Neural cell (in vitro differentiated cells): ENCODE measurements around the gene CRACR2B. TPM values are rescaled to one million over a fixed set of nuclear protein-coding genes. Genes with fewer than 3 reads are reported as not detected.

Source experiments
- H2AFZ ChIP-seq: fragments of 200-600, 300-800 bp; sonication (generic), shearing (Covaris generic); 2 replicates; pipeline ENCODE4 v1.6.0; 2014; ENCODE audit warnings: low read depth, mild to moderate bottlenecking, antibody characterized with exemption, low read length, moderate library complexity
- H3F3A ChIP-seq: fragments of 200-600 bp; shearing (Covaris generic); 2 replicates; pipeline ENCODE4 v1.6.1; 2016; ENCODE audit warnings: mild to moderate bottlenecking, moderate library complexity, mixed read lengths, antibody characterized with exemption, low read length; ENCODE audit not compliant: insufficient read depth, poor library complexity, severe bottlenecking
- H3K27ac ChIP-seq: fragments of 200-600, 300-800 bp; sonication (generic), shearing (Covaris generic); 2 replicates; pipeline ENCODE4 v1.5.1; 2014; ENCODE audit warnings: mild to moderate bottlenecking, low read length, moderate library complexity
- H3K27me3 ChIP-seq: fragments of 300-800, 200-600 bp; sonication (generic), shearing (Covaris generic); 2 replicates; pipeline ENCODE4 v1.6.0; 2014; ENCODE audit warnings: mild to moderate bottlenecking, low read depth, low read length, moderate library complexity; ENCODE audit not compliant: insufficient read depth
- H3K36me3 ChIP-seq: fragments of 300-800, 200-600 bp; sonication (generic), shearing (Covaris generic); 2 replicates; pipeline ENCODE4 v1.5.1; 2014; ENCODE audit warnings: mild to moderate bottlenecking, antibody characterized with exemption, low read length, moderate library complexity; ENCODE audit not compliant: insufficient read depth
- H3K4me2 ChIP-seq: fragments of 300-800, 200-600 bp; sonication (generic), shearing (Covaris generic); 2 replicates; pipeline ENCODE4 v1.6.0; 2014; ENCODE audit warnings: mild to moderate bottlenecking, low read length
- H3K4me3 ChIP-seq: fragments of 300-800, 200-600 bp; sonication (generic), shearing (Covaris generic); 2 replicates; pipeline ENCODE4 v1.5.1; 2014; ENCODE audit warnings: mild to moderate bottlenecking, low read length, moderate library complexity
- H3K79me2 ChIP-seq: fragments of 200-600 bp; shearing (Covaris generic); replicated peaks from 2 replicates; pipeline ENCODE4 v1.6.0; 2014; ENCODE audit warnings: mild to moderate bottlenecking, low read length, moderate library complexity; ENCODE audit not compliant: insufficient read depth
- H3K9ac ChIP-seq: fragments of 300-800, 200-600 bp; sonication (generic), shearing (Covaris generic); 2 replicates; pipeline ENCODE4 v1.6.1; 2016; ENCODE audit warnings: mild to moderate bottlenecking, low read length, mixed read lengths
- H3K9me2 ChIP-seq: fragments of 200-600 bp; shearing (Covaris generic); 2 replicates; pipeline ENCODE4 v1.6.1; 2016; ENCODE audit warnings: mild to moderate bottlenecking, low read length, mixed read lengths; ENCODE audit not compliant: insufficient read depth
- H3K9me3 ChIP-seq: fragments of 200-600, 300-800 bp; sonication (generic), shearing (Covaris generic); 2 replicates; pipeline ENCODE4 v1.6.1; 2016; ENCODE audit warnings: mild to moderate bottlenecking, mixed run types, low read length, moderate library complexity, mixed read lengths
- H4K20me1 ChIP-seq: fragments of 200-600 bp; shearing (Covaris generic); 2 replicates; pipeline ENCODE4 v1.6.1; 2016; ENCODE audit warnings: mild to moderate bottlenecking, mixed run types; ENCODE audit not compliant: insufficient read depth
- EP300 ChIP-seq: fragments of 450-650 bp; conservative IDR thresholded peaks from 2 replicates; pipeline ENCODE4 v1.6.1; 2014; ENCODE audit warnings: antibody characterized with exemption, mild to moderate bottlenecking, moderate library complexity; ENCODE audit not compliant: poor library complexity, severe bottlenecking
- EZH2 ChIP-seq: fragments of 200-600, 300-800 bp; shearing (Covaris generic), sonication (generic); IDR thresholded peaks from 2 replicates; pipeline ENCODE4 v1.6.1; 2014; ENCODE audit warnings: antibody characterized with exemption, low read length, borderline replicate concordance, mild to moderate bottlenecking; ENCODE audit not compliant: insufficient read depth, poor library complexity, severe bottlenecking
- MXI1 ChIP-seq: fragments of 450-650 bp; conservative IDR thresholded peaks from 2 replicates; pipeline ENCODE4 v1.6.1; 2014; ENCODE audit warnings: antibody characterized with exemption, mild to moderate bottlenecking; ENCODE audit not compliant: poor library complexity, severe bottlenecking
- POLR2AphosphoS5 ChIP-seq: IDR thresholded peaks from 2 replicates; pipeline ENCODE4 v1.6.1; 2012
- RAD21 ChIP-seq: fragments of 450-650 bp; conservative IDR thresholded peaks from 2 replicates; pipeline ENCODE4 v1.6.1; 2014; ENCODE audit warnings: antibody characterized with exemption, mild to moderate bottlenecking, moderate library complexity
- REST ChIP-seq: IDR thresholded peaks from 2 replicates; pipeline ENCODE4 v1.6.1; 2012; ENCODE audit warnings: borderline replicate concordance
- SMC3 ChIP-seq: fragments of 450-650 bp; conservative IDR thresholded peaks from 2 replicates; pipeline ENCODE4 v1.6.1; 2014; ENCODE audit warnings: antibody characterized with exemption, mild to moderate bottlenecking, moderate library complexity; ENCODE audit not compliant: poor library complexity
- TAF1 ChIP-seq: IDR thresholded peaks from 2 replicates; pipeline ENCODE4 v1.6.1; 2012; ENCODE audit warnings: low read depth
- polyA minus RNA-seq: library from RNA; depleted of rRNA, polyadenylated mRNA; stranded (reverse); fragments of >200 nt; gene quantifications from 2 replicates; pipeline ENCODE4 v1.2.3, GENCODE V29; 2014
- polyA plus RNA-seq: library from polyadenylated mRNA; depleted of rRNA; stranded (reverse); fragments of >200 nt; gene quantifications from 2 replicates; pipeline ENCODE4 v1.2.3, GENCODE V29; 2014
- TF ChIP-seq, protein P1 (sequence below): fragments of 450-650 bp; IDR thresholded peaks from 2 replicates; pipeline ENCODE4 v1.5.1; 2014; ENCODE audit warnings: antibody characterized with exemption, mild to moderate bottlenecking, moderate library complexity; ENCODE audit not compliant: poor library complexity, severe bottlenecking

CRACR2B gene
- polyA plus RNA-seq (1.2 and 6.5 TPM in 2 replicates), polyA minus RNA-seq (0.49 and 1.5 TPM in 2 replicates)

DNA sequence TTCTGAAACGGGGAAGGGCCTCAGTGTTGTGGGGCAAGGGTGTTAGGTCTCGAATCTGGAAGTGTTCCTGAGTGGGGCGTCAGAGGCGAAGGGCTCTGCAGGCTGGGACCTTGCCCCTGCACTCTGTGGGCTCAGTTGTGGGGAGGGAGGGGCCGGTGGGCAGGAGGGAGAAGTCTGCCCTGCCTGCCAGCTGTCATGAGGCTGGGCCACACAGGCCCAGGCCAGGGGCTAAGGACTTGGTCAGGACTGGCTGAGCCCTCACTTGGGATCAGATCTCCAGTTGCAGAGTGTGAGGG lies at the start of gene CRACR2B:
TSS of gene CRACR2B (plus strand) at position 23 of the 296 bp plus-strand sequence. CDS start 689 bp downstream, outside the sequence.
- H3K79me2 ChIP-seq = no peaks in the 10 kb centered on the region
- H3K27me3 ChIP-seq = peaks cover 42% of the 10 kb centered on the region
- H2AFZ ChIP-seq = no peak within 1 kb of the TSS
- H3K27ac ChIP-seq = no peak within 1 kb of the TSS
- no peaks in the 10 kb centered on the region for H4K20me1 ChIP-seq
- H3F3A ChIP-seq = no peaks in the 10 kb centered on the region
- no peaks in the 10 kb centered on the region for H3K9me3 ChIP-seq
- TF ChIP-seq SMC3 = no peak
- TF ChIP-seq, protein P1, sequence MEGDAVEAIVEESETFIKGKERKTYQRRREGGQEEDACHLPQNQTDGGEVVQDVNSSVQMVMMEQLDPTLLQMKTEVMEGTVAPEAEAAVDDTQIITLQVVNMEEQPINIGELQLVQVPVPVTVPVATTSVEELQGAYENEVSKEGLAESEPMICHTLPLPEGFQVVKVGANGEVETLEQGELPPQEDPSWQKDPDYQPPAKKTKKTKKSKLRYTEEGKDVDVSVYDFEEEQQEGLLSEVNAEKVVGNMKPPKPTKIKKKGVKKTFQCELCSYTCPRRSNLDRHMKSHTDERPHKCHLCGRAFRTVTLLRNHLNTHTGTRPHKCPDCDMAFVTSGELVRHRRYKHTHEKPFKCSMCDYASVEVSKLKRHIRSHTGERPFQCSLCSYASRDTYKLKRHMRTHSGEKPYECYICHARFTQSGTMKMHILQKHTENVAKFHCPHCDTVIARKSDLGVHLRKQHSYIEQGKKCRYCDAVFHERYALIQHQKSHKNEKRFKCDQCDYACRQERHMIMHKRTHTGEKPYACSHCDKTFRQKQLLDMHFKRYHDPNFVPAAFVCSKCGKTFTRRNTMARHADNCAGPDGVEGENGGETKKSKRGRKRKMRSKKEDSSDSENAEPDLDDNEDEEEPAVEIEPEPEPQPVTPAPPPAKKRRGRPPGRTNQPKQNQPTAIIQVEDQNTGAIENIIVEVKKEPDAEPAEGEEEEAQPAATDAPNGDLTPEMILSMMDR = no peak
- TF ChIP-seq EP300 = no peak
- no peak for TF ChIP-seq TAF1
- TF ChIP-seq POLR2AphosphoS5 = no peak
- TF ChIP-seq REST = no peak
- H3K36me3 ChIP-seq = no peaks in the 10 kb centered on the region
- peak within 1 kb of the TSS; percentile 69 for H3K4me3 ChIP-seq
- H3K9me2 ChIP-seq = no peaks in the 10 kb centered on the region
- peak within 1 kb of the TSS; percentile 25 for H3K9ac ChIP-seq
- H3K4me2 ChIP-seq = no peak within 1 kb of the TSS

DNA sequence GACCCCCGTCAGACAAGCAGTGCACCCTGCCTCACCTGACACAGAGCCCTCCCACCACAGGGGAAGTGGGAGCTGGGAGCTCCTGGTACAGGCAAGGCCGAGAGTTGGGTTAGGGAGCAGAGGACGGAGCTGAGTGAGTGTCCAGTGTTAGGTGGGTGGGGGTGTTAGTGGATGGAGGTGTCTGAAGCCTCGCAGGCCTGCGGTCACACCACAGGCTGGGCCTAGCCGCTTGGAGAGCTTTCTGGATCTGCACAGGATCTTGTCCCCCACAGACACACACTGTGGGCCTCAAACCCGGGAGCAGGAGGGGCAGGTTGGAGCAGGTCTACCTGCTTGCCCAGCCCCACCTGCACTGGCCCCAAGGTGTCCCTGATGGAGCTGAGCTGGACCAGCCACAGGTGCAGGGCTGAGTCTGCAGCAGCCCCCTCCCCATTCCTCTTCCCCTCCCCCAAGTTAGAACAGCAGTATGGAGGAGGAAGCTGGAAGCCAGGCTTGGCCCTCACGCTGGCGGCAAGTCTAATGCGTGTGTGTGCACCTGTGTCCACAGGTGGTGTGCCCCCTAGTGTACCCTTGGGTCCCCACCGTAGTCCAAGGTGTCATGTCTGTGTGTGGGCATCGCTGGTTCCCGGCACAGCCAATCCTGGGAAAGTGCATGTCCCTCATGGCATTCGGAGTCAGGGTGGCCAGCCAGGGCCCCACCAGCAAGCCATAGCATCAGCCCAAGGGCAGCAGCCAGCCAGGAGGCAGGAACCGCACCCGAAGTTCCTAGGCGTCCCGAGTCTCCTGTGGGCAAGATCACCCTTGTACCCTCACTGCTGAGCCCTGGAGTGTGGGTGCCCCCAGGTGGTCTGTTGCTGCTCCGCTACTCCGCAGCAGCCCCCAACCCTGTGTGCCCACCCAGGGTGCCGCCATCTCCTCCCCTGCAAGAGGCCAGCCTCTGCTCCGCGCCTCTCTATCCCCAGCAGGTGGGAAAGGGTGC lies 48.5 kb upstream of the CRACR2B start:
- Histone ChIP-seq H3K9ac (no peak overlapping the region), H3K27me3 (no peaks in the 10 kb centered on the region), H3K4me3 (no peak overlapping the region), H2AFZ (no peak overlapping the region), H4K20me1 (peaks cover 3% of the 10 kb centered on the region), H3K9me3 (no peaks in the 10 kb centered on the region), H3K9me2 (no peaks in the 10 kb centered on the region), H3K79me2 (peaks cover 27% of the 10 kb centered on the region), H3K4me2 (no peak overlapping the region), H3K27ac (no peak overlapping the region), H3K36me3 (no peaks in the 10 kb centered on the region), H3F3A (no peaks in the 10 kb centered on the region)
- TF ChIP-seq, protein P1 = no peak
- TF ChIP-seq RAD21 = no peak
- TF ChIP-seq POLR2AphosphoS5 = no peak
- TF ChIP-seq REST = no peak
- no peak for TF ChIP-seq EZH2
- TF ChIP-seq SMC3 = no peak
- no peak for TF ChIP-seq EP300
- TF ChIP-seq MXI1 = no peak
- TF ChIP-seq TAF1 = no peak
